ENCODE data around the gene TMX2. TPM values are rescaled to one million over a fixed set of nuclear protein-coding genes. Genes with fewer than 3 reads are reported as not detected.
"Not testable (repeated sequence)": the region's sequence is repeated elsewhere in the genome, so short reads cannot be mapped to it uniquely, and the experiment has no call there.

The TMX2 gene
- total and polyA plus RNA-seq, 10 of the 15 experiments (the other 5 are each of a cell fraction or from before 2014, with no cell fraction given) = 64.3 to 134 (median 91.6) TPM

DNA sequence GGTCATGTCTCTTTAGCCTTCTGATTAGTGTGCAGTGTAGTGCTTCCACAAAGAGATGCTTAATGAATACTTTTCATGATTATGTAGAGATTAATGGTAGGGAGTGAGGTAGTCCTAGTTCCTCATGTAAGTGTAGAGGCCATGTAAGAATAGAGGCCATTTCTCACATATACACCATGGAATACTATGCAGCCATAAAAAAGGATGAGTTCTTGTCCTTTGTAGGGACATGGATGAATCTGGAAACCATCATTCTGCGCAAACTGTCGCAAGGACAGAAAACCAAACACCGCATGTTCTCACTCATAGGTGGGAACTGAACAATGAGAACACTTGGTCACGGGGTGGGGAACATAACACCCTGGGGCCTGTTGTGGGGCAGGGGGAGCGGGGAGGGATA lies 21.9 kb upstream of the TMX2 start:
- FAIRE-seq; BruUV-seq (replicated peaks); H3K79me2 ChIP-seq (ENCODE audit: control insufficient read depth, insufficient read depth, low read length); H3K4me2 ChIP-seq (ENCODE audit: control insufficient read depth, insufficient read depth); CTCF ChIA-PET; H3K4me1 ChIP-seq (ENCODE audit: control insufficient read depth, insufficient read depth, low read length); H3K27me3 ChIP-seq (replicated peaks in 1 of 2; ENCODE audit: control insufficient read depth in 2 of 2, insufficient read depth in 2 of 2, low read length in 1 of 2); RAD21 ChIA-PET (ENCODE audit: unreplicated experiment); H4K20me1 ChIP-seq (ENCODE audit: control insufficient read depth, insufficient read depth); H3K9me3 ChIP-seq (replicated peaks; ENCODE audit: control insufficient read depth, insufficient read depth, low read length); H3K4me3 ChIP-seq; H3K27ac ChIP-seq (ENCODE audit: control insufficient read depth, insufficient read depth); in situ Hi-C loops (cut with MboI); POLR2A ChIA-PET; intact Hi-C loops (cut with micrococcal nuclease; ENCODE audit: unreplicated experiment); SMC1A ChIA-PET (ENCODE audit: uncharacterized antibody, unreplicated experiment); ATAC-seq; H3K9ac ChIP-seq (ENCODE audit: control insufficient read depth, insufficient read depth, low read length); H2AFZ ChIP-seq (ENCODE audit: control insufficient read depth, low read depth, low read length); DNase-seq (ENCODE audit: low read depth, low spot score): not testable (repeated sequence)
- 100% methylated on average over 5 of the region's 5 CpGs for WGBS (ENCODE audit: insufficient coverage, insufficient replicate concordance, low lambda C conversion rate, missing lambda C conversion rate)
- peaks cover 13 to 32% of the 10 kb centered on the region in 2 experiments for H3K36me3 ChIP-seq (ENCODE audit: control insufficient read depth in 2 of 2, insufficient read depth in 2 of 2, low read length in 1 of 2)

DNA sequence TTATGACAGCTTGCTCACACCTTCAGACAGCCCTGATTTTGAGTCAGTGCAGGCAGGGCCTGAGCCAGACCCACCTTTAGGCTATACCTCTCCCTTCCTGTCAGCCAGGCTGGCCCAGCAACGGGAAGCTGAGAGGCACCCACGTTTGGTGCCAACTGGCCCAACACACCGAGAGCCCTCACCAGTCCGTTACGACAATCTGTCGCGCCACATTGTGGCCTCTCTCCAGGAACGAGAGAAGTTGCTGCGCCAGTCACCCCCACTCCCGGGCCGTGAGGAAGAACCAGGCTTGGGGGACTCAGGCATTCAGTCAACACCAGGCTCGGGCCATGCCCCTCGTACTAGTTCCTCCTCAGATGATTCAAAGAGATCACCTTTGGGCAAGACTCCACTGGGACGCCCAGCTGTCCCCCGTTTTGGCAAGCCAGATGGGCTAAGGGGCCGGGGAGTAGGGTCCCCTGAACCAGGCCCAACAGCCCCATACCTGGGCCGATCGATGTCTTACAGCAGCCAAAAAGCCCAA lies 13.5 kb upstream of the TMX2 start:
- Histone ChIP-seq H3K9ac (ENCODE audit: control insufficient read depth, insufficient read depth, low read length) (no peak overlapping the region), H3K27me3 (replicated peaks in 1 of 2; ENCODE audit: control insufficient read depth in 2 of 2, insufficient read depth in 2 of 2, low read length in 1 of 2) (no peaks in the 10 kb centered on the region), H3K9me3 (replicated peaks; ENCODE audit: control insufficient read depth, insufficient read depth, low read length) (no peaks in the 10 kb centered on the region), H3K27ac (ENCODE audit: control insufficient read depth, insufficient read depth) (no peak overlapping the region), H4K20me1 (ENCODE audit: control insufficient read depth, insufficient read depth) (no peaks in the 10 kb centered on the region), H3K4me3 (no peak overlapping the region), H3K36me3 (ENCODE audit: control insufficient read depth in 2 of 2, insufficient read depth in 2 of 2, low read length in 1 of 2) (peaks cover 26 to 41% of the 10 kb centered on the region in 2 experiments), H3K79me2 (ENCODE audit: control insufficient read depth, insufficient read depth, low read length) (no peaks in the 10 kb centered on the region), H3K4me2 (ENCODE audit: control insufficient read depth, insufficient read depth) (no peak overlapping the region), H3K4me1 (ENCODE audit: control insufficient read depth, insufficient read depth, low read length) (no peaks in the 10 kb centered on the region), H2AFZ (ENCODE audit: control insufficient read depth, low read depth, low read length) (no peak overlapping the region)
- no peak for FAIRE-seq
- ChIA-PET POLR2A (interaction anchor here (0.5 to 1.4 kb wide), 2 partner anchors 10 to 33 kb away, joined by 3 read pairs; no protein-coding TSS in a partner anchor), SMC1A (ENCODE audit: uncharacterized antibody, unreplicated experiment) (interaction anchor here (1.0 to 1.5 kb wide), 4 partner anchors 11 to 350 kb away, joined by 3 to 4 read pairs (median 3); no protein-coding TSS in a partner anchor), CTCF (interaction anchor here (0.6 to 1.4 kb wide), 3 partner anchors 9 to 873 kb away, joined by 3 to 4 read pairs (median 4); no protein-coding TSS in a partner anchor), RAD21 (ENCODE audit: unreplicated experiment) (interaction anchor here (1.3 kb wide), 1 partner anchor 102 kb away, joined by 4 read pairs; no protein-coding TSS in a partner anchor)
- TF ChIP-seq MEF2B (IDR thresholded peaks at IDR 0.05; ENCODE audit: partially characterized antibody, poor library complexity, severe bottlenecking) = no peak
- TF ChIP-seq POLR2A (IDR thresholded peaks at IDR 0.05; ENCODE audit: low read depth, low read length) = peak; percentile 61
- no peak for TF ChIP-seq NFYB (IDR thresholded peaks at IDR 0.05; ENCODE audit: insufficient read depth, low read depth, low read length)
- no peak for TF ChIP-seq WRNIP1 (IDR thresholded peaks at IDR 0.05; ENCODE audit: borderline replicate concordance, low read depth, low read length)
- intact Hi-C loops (cut with micrococcal nuclease; ENCODE audit: unreplicated experiment) (no loop called here), in situ Hi-C loops (cut with MboI) (no loop called here)
- no TSS peak for BruUV-seq (replicated peaks)
- ATAC-seq = no peak; the same call in 2 of the 3 replicates
- DNase-seq (ENCODE audit: low read depth, low spot score) = no peak
- WGBS (ENCODE audit: insufficient coverage, insufficient replicate concordance, low lambda C conversion rate, missing lambda C conversion rate) = 98% methylated on average over 17 of the region's 18 CpGs
